Rectal smooth muscle tissue (tissue), 1 donor: ENCODE results near the gene GADD45B.

ENCODE experiments used
- H3K27ac ChIP-seq: one replicate; pipeline ENCODE4 v1.7.0; 2013; ENCODE audit warnings: low read depth, low read length, inconsistent platforms
- H3K27me3 ChIP-seq: one replicate; pipeline ENCODE4 v1.7.0; 2013; ENCODE audit warnings: low read length; ENCODE audit not compliant: control insufficient read depth, insufficient read depth
- H3K36me3 ChIP-seq: one replicate; pipeline ENCODE4 v1.7.0; 2013; ENCODE audit warnings: low read length; ENCODE audit not compliant: control insufficient read depth, insufficient read depth
- H3K4me1 ChIP-seq: one replicate; pipeline ENCODE4 v1.7.0; 2013; ENCODE audit warnings: low read length; ENCODE audit not compliant: control insufficient read depth, insufficient read depth
- H3K4me3 ChIP-seq: one replicate; pipeline ENCODE4 v1.7.0; 2013; ENCODE audit warnings: low read length
- H3K9ac ChIP-seq: one replicate; pipeline ENCODE4 v1.7.0; 2013; ENCODE audit warnings: low read length

GADD45B gene

DNA sequence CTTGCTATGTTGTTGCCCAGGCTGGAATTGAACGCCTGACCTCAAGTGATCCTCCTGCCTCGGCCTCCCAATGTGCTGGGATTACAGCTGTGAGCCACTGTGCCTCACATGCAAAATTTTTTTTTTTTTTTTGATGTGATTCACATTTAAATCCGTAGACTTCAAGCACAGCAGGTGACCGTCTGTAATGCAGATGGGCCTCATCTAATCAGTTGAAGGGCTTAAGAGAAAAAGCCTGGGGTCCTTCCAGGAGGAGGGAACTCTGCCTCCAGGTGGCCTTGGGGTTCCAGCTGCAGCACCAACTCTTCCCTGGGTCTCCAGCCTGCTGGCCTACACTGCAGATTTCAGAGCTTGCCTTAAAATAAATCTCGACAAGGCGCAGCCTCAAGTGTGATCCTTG, 43.6 kb downstream of the GADD45B start:
- no peak overlapping the region for H3K27ac ChIP-seq
- no peak overlapping the region for H3K4me3 ChIP-seq
- no peaks in the 10 kb centered on the region for H3K4me1 ChIP-seq
- peaks cover 2% of the 10 kb centered on the region for H3K36me3 ChIP-seq
- no peak overlapping the region for H3K9ac ChIP-seq
- H3K27me3 ChIP-seq, result no peaks in the 10 kb centered on the region

DNA sequence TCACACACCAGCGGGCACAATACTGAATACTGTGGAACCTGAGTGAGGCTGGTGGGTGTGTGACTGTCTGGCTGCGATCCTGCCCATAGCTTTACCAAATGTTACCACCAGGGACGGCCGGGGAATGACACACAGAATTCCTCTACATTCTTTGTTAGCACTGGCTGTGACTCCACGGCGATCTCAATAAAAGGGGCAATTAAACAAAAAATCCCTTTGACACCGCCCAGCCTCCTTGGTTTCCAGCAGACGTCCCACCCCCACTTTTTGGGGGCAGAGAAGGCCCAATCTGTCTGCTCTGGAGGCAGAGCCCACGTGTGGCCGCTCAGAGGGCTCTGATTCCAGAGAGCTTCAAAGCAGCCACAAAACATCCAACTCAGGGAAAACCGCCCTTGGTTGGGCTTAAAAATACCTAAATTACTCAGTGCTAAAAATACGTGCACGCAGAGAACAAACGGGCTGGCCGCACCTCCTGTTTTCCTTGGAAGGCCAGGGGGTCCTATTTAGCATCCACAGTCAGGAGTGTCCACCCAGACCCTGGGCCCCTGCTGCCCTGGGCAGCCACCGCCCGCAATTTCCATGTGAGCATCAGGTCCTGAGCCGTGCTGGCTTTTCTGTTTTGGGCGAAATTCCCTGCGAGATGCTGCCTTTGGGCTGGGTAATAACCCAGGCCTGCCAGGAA, 47.8 kb downstream of the GADD45B start:
- peaks cover 2% of the 10 kb centered on the region for H3K36me3 ChIP-seq
- H3K27ac ChIP-seq, result peak overlapping the region; percentile 14

DNA sequence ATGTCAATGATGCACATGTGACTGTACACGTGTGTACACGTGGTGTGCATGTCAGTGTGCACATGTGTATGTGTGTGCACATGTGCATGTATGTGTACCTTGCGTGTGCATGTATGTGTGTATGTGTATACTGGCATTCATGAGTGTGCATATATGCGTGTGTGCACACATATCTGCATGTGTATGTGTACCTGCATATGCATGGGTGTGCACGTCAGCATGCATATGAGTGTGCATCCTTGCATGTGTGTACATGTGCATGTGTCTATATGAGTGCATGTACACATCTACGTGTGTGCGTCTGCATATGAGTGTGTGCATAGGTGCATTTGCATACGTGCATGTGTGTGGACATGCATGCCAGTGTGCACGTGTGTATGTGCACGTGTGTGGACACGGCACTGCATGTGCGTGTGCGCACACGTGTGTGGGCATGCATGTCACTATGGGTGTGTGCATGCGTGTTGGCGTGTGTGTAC, 48.5 kb downstream of the GADD45B start:
- Histone ChIP-seq H3K36me3 (peaks cover 2% of the 10 kb centered on the region), H3K27ac (no peak overlapping the region), H3K4me1 (no peaks in the 10 kb centered on the region), H3K9ac (no peak overlapping the region), H3K4me3 (no peak overlapping the region), H3K27me3 (no peaks in the 10 kb centered on the region)

More for the DNA sequence above, 47.8 kb downstream of the GADD45B start:
- no peak overlapping the region for H3K9ac ChIP-seq
- no peaks in the 10 kb centered on the region for H3K27me3 ChIP-seq
- no peaks in the 10 kb centered on the region for H3K4me1 ChIP-seq
- no peak overlapping the region for H3K4me3 ChIP-seq

DNA sequence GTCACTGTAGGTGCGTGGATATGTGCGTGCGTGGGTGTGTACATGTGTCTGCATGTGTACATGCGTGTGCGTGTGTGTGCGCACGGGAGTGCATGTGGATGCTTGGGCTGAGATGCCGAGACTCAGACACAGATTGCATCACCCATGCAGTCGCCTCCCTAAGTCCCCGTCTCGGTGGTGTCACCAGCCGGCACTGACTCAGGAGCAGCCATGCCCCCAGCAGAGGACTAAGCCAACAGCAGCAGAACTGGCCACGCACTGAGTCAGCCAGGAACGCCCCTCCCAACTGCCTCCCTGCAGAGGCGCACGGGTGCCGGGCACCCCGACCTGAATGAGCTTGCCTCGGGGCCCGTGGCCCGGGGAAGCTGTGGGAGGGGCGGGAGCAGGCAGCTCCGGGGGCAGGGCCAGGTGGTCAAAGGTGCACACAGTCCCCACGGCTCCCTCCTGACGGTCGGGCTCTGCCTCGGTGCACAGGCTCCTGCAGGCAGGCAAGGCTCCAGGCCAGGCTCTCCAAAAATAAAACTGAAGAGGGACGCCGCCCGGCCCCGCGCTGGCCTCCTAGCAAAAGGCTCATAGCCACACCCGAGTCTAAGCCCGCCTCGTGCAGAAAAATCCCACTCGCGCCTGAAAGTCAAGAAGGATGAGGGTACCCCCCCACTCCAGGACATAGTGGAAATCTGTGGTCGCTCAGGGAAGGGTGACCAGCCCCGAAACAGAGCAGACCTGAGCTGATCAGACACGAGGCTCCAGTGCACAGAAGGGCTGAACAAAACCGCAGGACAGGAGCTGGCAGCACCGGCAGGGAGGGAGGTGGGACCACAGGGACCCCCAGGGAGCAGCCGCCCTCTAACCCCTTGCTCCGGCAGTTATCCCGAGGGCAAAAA, 49.2 kb downstream of the GADD45B start:
- no peak overlapping the region for H3K9ac ChIP-seq
- H3K27me3 ChIP-seq, result no peaks in the 10 kb centered on the region
- H3K4me1 ChIP-seq, result no peaks in the 10 kb centered on the region
- no peak overlapping the region for H3K27ac ChIP-seq
- peaks cover 2% of the 10 kb centered on the region for H3K36me3 ChIP-seq
- H3K4me3 ChIP-seq, result no peak overlapping the region

DNA sequence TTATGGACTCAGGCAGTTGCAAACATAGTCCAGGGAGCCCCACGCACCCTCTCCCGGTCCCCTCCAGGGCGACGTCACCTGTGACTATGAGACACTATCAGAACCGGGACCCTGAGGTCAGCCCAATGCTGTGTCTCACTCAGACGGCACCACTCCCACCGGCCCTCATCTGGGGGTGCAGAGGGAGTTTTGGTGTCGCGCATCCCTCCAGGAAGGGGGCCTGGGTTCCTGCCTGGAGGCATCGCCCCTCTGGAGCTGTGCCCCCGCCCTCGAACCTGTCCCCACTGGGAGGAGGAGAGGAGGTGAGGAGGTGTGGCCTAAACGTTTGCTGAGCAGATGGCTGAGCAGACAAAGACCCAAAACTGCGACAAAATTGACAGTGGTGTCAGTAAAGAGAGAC, 51.2 kb downstream of the GADD45B start:
- Histone ChIP-seq H3K4me3 (no peak overlapping the region), H3K9ac (no peak overlapping the region), H3K36me3 (no peaks in the 10 kb centered on the region), H3K4me1 (no peaks in the 10 kb centered on the region), H3K27me3 (no peaks in the 10 kb centered on the region), H3K27ac (no peak overlapping the region)

DNA sequence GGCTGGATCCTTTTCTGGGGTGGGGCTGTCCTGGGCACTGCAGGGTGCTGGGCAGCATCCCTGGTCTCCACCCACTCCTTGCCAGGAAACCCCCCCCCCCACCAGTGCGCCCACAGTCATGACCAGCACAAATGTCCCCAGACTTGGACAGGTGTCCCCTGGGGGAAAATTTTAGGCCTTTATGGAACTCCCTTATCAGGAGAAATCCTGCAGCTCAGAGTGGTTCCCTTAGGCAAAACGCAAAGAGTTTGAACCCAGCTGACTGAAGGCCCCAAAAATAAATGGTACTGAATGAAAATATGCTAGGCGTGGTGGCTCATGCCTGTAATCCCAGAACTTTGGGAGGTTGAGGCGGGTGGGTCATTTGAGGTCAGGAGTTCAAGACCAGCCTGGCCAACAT, 51.8 kb downstream of the GADD45B start:
- no peak overlapping the region for H3K27ac ChIP-seq
- H3K36me3 ChIP-seq, result no peaks in the 10 kb centered on the region
- H3K4me1 ChIP-seq, result no peaks in the 10 kb centered on the region
- no peaks in the 10 kb centered on the region for H3K27me3 ChIP-seq
- H3K9ac ChIP-seq, result no peak overlapping the region
- no peak overlapping the region for H3K4me3 ChIP-seq
